ENCODE results near the gene NXF2.
A peak's percentile ranks its signal among the peaks of the same experiment; 100 is the strongest.
"Not testable (repeated sequence)": the region's sequence is repeated elsewhere in the genome, so short reads cannot be mapped to it uniquely, and the experiment has no call there.

The NXF2 gene, protein sequence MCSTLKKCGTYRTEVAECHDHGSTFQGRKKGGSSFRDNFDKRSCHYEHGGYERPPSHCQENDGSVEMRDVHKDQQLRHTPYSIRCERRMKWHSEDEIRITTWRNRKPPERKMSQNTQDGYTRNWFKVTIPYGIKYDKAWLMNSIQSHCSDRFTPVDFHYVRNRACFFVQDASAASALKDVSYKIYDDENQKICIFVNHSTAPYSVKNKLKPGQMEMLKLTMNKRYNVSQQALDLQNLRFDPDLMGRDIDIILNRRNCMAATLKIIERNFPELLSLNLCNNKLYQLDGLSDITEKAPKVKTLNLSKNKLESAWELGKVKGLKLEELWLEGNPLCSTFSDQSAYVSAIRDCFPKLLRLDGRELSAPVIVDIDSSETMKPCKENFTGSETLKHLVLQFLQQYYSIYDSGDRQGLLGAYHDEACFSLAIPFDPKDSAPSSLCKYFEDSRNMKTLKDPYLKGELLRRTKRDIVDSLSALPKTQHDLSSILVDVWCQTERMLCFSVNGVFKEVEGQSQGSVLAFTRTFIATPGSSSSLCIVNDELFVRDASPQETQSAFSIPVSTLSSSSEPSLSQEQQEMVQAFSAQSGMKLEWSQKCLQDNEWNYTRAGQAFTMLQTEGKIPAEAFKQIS

DNA sequence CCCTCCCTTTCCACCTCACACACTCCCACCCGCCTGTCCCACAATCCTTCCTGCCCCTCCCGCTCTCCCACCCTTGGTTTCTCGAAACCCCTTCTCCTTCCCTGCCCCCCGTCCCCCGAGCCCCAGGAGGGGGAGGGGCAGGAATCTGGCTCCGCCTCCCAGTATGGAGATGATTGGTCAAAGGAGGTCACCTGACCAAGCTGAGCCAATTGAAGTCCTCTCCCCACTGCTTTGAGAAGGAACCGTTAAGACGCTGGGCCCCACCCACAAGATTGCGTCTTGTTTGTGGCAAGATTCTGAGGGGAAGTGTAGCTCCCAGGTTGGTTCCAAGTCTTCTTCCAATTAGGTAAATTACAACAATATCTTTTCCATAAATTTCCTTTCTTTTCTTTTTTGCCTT is at the start of gene NXF2:
Gene NXF2 (plus strand): TSS at position 275 of the 400 bp plus-strand sequence. CDS start 59,912 bp downstream, outside the sequence.
- DNase-seq (ENCODE audit: low read depth); H3K4me3 ChIP-seq (ENCODE audit: low read length): not testable (repeated sequence)

GRCh38 chrX:102207940-102208339 is 39.0 kb upstream of the NXF2 start:
- H3K4me3 ChIP-seq (ENCODE audit: low read length); DNase-seq (ENCODE audit: low read depth): not testable (repeated sequence)

GRCh38 chrX:102214986-102215385 is 32.0 kb upstream of the NXF2 start, which contains the start of gene TCP11X1:
Gene TCP11X1 (plus strand): TSS chrX:102215301.
- DNase-seq (ENCODE audit: low read depth); H3K4me3 ChIP-seq (ENCODE audit: low read length): not testable (repeated sequence)

- H3K4me3 ChIP-seq (ENCODE audit: low read length); DNase-seq (ENCODE audit: low read depth): not testable (repeated sequence)
Measured at GRCh38 chrX:102216497-102216896, 30.5 kb upstream of the NXF2 start.

DNA sequence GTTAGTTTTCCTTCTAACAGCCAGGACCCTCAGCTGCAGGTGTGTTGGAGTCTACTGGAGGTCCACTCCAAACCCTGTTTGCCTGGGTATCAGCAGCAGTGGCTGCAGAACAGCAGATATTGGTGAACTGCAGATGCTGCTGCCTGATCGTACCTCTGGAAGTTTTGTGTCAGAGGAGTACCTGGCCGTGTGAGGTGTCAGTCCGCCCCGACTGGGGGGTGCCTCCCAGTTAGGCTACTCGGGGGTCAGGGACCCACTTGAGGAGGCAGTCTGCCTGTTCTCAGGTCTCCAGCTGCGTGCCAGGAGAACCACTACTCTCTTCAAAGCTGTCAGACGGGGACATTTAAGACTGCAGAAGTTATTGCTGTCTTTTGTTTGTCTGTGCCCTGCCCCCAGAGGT is 11.3 kb upstream of the NXF2 start:
- DNase-seq (ENCODE audit: low read depth); H3K4me3 ChIP-seq (ENCODE audit: low read length): not testable (repeated sequence)

DNA sequence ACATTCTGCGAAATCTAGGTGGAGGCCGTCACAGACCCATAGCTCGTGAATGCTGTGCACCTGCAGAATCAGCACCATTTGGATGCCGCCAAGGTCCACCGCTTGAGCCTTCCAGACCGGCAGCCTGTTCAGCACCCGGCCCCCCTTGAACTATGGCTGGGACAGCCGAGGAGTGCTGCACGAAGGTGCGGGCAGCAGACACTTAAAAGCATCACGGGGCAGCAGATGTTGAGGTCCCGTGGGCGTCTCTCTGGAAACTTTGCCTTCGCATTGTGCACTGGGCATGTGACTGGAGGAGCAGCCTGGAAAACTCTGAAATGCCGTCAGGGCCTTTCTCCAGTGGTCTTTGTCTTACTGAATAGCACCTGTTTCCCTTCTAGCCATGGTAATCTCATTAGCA is 6.7 kb upstream of the NXF2 start:
- not testable (repeated sequence) for H3K4me3 ChIP-seq (ENCODE audit: low read length); DNase-seq (ENCODE audit: low read depth)

- DNase-seq (ENCODE audit: low read depth); H3K4me3 ChIP-seq (ENCODE audit: low read length): not testable (repeated sequence)
Measured at GRCh38 chrX:102272231-102272630, 25.3 kb downstream of the NXF2 start.

- H3K4me3 ChIP-seq (ENCODE audit: low read length) = no peak overlapping the region
- DNase-seq (ENCODE audit: low read depth) = no peak
- TF ChIP-seq, protein P1, sequence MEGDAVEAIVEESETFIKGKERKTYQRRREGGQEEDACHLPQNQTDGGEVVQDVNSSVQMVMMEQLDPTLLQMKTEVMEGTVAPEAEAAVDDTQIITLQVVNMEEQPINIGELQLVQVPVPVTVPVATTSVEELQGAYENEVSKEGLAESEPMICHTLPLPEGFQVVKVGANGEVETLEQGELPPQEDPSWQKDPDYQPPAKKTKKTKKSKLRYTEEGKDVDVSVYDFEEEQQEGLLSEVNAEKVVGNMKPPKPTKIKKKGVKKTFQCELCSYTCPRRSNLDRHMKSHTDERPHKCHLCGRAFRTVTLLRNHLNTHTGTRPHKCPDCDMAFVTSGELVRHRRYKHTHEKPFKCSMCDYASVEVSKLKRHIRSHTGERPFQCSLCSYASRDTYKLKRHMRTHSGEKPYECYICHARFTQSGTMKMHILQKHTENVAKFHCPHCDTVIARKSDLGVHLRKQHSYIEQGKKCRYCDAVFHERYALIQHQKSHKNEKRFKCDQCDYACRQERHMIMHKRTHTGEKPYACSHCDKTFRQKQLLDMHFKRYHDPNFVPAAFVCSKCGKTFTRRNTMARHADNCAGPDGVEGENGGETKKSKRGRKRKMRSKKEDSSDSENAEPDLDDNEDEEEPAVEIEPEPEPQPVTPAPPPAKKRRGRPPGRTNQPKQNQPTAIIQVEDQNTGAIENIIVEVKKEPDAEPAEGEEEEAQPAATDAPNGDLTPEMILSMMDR (conservative IDR thresholded peaks at IDR 0.05; ENCODE audit: low read length) = no peak
Measured at GRCh38 chrX:102338162-102338561, 91.2 kb downstream of the NXF2 start.

- TF ChIP-seq, protein P1 (conservative IDR thresholded peaks at IDR 0.05; ENCODE audit: low read length) = no peak
- DNase-seq (ENCODE audit: low read depth) = no peak
- no peak overlapping the region for H3K4me3 ChIP-seq (ENCODE audit: low read length)
Measured at GRCh38 chrX:102339312-102340298, 92.6 kb downstream of the NXF2 start.

DNA sequence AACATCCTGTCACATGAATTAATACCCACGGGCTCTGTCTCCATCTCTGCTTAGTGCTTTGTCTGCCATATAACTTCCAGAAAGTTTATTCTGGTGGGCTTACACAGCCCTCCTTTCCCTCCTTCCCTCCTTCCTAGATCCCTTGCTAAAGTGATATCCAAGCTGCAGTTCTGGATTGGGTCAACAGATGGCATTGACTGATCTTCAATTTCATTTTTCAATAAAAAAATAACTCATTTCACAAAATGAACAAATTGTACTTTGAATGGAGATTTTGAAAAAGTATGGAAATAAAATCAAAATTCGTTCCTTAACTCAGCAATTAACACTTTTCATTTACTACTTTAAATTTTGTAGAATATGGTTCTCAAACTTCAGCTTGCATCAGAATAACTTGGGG is 94.9 kb downstream of the NXF2 start:
- TF ChIP-seq, protein P1 (conservative IDR thresholded peaks at IDR 0.05; ENCODE audit: low read length) = peak; percentile 28
- H3K4me3 ChIP-seq (ENCODE audit: low read length) = no peak overlapping the region
- no peak for DNase-seq (ENCODE audit: low read depth)

Data from AG10803 (cell line).